SW 1271 (cell line): ENCODE results near the gene GPR18.
A peak's percentile ranks its signal among the peaks of the same experiment; 100 is the strongest.

Experiments used
- DNase-seq, 2 experiments: peaks; one replicate each; lab custom pipeline; 2025; lab: John Stamatoyannopoulos, UW

The GPR18 gene

GRCh38 chr13:99290894-99291293 lies 32.7 kb upstream of the GPR18 start:
- DNase-seq, result no peak

GRCh38 chr13:99289674-99290337 lies 31.6 kb upstream of the GPR18 start:
- DNase-seq, result no peak

DNA sequence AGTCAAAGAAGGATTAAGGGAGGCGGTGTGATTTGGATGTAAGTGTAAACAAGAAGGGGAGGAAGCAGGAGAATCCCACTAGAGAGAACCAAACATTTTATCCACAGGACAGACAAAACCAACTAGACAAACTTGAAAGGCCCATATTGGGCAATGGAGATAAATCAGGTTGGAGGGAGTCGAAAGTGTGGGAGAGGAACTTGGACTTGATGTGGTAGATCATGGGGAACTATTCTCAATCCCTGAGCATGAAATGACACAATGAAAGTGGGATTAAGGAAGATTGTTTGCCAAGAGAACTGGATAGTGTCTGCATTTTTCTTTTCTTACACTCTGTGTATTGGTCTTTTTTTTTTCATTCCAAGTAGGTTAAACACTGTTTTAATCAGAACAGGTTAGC lies 31.1 kb upstream of the GPR18 start:
- DNase-seq, result no peak

- DNase-seq, result no peak
These were observed 29.9 kb upstream of the GPR18 start for GRCh38 chr13:99288089-99288488.

DNA sequence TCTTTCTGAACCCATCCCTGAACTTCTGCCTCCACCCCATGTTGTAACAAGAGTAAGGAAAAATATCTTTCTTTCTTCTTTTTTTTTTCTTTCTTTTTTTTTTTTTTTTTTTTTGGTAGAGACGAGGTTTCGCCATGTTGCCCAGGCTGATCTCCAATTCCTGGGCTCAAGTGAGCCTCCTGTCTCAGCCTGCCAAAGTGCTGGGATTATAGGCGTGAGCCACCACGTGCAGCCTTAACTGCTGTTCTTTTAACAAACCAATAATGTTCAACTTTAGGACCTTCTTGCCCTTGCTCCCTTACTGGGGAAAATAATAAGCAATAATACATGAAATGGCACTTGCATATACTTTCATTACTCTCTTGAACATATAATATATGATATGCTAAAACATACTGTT lies 29.4 kb upstream of the GPR18 start:
- DNase-seq, result no peak

- no peak for DNase-seq
These were observed 27.4 kb upstream of the GPR18 start for GRCh38 chr13:99285432-99286182.

DNA sequence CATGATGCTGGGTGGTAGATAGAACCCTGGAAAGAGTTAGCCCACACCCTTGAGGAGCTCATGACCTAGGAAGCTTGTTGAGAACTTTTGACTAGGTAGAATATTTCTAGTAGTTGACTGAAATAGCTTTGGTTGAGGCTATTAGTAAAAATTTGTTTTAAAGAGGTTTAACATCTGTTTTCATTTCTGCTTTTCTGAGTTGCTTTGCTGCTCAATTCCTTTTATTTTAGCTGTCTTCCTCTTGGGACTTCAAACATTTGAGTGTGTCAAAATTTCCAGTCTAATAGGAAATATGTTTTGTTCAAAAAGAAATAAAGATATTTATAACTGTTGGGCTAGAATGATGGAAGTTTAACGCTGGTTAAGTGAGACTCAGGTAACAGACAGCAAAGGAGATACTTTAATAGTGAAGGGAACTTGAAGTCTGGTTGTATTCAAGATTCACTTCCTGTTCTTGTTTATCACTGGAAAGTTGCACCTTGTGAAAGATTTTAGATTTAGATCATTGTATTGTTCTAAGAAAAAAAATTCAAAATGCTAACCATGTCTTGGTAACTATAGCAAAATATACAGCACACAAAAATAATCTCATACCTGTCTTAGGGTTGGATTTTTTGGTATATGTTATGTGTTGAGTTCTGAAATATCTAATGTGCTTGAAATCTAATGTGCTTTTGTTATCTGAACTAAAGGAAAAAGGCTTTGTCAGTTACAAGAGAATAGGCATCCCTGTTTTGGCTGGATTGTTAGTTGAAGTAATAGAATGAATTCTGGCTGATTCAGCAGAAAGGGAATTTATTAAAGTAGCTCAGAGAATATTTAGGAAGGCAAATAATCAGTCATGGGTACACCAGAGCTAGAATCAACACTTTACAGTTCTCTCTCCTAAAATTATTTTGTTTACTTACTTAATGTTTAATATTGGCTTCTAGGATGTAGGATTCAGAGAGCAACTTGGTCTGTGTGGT lies 24.4 kb upstream of the GPR18 start:
- DNase-seq, result no peak

- no peak for DNase-seq
These were observed 23.7 kb upstream of the GPR18 start for GRCh38 chr13:99281811-99282263.

DNA sequence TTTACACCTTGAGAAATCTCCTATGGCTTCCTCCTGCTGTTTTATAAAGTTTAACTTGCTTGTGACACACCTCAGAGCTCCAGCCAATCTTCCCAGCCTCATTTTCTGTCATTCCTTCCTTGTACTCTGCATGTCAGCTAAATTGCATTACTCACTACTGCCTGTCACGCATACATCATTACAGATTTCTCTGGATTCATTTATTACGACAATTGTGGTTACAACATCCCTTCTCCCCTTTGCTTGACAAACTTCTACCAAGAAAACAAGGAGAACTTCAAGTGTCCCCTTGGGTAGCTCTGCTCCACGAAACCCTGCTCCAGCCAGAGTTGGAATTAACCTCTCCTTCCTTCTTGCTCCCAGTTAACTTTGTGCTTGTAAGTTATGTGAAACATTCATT lies 22.0 kb upstream of the GPR18 start:
- DNase-seq, result no peak

DNA sequence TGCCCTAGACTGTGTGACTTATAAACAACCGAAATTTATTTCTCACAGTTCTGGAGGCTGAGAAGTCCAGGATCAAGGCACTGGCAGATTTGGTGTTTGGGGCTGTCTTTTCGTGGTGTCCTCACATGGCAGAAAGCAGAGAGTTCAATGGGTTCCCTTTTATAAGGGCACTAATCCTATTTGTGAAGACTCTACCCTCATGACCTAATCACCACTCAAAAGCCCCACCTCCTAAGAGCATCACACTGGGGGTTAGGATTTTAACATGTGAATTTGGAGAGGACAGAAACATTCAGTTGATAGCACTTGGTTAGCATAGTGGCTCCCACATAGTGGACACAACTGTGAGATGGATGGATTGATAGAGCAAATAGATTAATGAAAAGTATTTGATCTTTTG lies 21.5 kb upstream of the GPR18 start:
- DNase-seq, result no peak

DNA sequence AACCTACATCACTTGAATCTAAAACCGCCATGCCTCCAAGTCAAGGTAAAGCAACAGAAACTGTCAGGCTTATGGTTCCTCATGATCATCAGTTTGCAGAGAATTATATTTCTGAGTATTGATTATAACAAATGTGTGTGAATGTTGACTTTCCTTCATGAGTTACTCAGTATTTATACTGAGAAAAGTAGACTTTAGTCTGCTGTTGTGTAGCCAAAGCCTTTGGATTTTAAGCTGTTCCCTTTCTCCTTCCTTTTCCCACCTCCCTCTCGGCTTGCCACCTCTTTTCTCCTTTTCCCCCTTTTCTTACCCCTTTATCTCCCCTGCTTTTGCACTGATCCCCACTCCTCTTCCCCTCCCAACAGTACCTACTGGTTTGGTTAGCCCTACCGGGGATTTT lies 20.7 kb upstream of the GPR18 start:
- DNase-seq, result no peak

GRCh38 chr13:99278200-99278599 lies 20.0 kb upstream of the GPR18 start:
- no peak for DNase-seq

DNA sequence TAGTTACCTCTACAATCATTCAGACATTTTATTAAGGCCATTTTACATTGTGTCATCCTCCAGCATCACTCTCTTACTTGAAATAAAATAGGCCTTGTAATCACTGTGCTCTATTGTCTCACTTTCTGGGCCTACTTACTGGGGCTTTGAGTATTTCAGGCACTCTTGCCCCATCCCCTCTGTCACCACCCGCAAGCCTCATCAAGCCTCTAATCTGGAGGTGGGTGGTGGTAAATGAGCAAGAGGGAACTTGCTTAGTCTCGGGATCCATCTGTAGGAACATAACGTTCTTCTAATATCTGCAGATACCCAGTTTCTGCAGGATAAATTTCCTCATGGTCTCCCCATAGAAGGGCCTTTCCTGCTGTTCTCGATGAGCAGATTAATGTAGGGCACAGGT lies 19.4 kb upstream of the GPR18 start:
- no peak for DNase-seq

GRCh38 chr13:99276706-99277105 lies 18.5 kb upstream of the GPR18 start:
- no peak for DNase-seq

- no peak for DNase-seq
These were observed 16.9 kb upstream of the GPR18 start for GRCh38 chr13:99275093-99275469.

DNA sequence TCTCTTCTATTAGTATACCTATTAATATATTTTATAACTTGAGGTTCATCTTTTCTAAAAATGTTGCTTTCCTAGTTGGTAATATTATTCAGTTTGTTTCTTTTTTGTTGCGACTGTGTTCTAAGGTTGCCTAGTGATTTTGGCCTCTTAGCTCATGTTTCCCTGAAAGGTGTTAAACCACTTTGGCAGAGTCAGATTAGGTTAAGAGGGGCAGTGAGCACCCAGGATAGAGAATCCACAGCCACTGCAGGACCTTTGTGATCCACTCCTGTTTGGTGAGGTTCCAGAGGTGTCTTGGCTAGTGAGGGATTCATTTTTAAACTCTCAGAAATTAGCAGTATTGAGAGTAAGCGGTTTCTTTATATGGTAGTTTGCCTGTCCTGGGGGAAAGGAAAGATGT lies 14.9 kb upstream of the GPR18 start:
- DNase-seq, result no peak

- no peak for DNase-seq
These were observed 14.3 kb upstream of the GPR18 start for GRCh38 chr13:99272481-99272880.

DNA sequence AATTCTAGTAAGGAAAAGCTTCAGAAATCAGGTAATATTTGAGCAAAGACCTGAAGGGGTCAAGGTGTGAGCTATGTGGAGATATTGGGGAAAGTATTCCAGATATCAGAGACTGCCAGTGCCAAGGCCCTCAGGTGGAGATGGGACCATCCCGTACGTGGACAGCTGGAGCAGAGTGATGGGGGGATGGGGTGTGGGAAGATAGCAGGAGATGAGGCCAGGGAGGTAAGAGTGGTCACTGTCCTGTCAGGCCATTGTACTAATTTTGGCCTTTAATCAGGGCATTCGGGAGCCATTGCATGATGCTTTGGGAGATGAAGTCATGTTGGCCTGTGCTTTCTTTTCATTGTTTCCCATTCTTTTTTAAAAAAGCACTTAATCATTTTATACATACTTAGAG lies 13.1 kb upstream of the GPR18 start:
- no peak for DNase-seq

GRCh38 chr13:99270518-99270917 lies 12.3 kb upstream of the GPR18 start:
- no peak for DNase-seq

DNA sequence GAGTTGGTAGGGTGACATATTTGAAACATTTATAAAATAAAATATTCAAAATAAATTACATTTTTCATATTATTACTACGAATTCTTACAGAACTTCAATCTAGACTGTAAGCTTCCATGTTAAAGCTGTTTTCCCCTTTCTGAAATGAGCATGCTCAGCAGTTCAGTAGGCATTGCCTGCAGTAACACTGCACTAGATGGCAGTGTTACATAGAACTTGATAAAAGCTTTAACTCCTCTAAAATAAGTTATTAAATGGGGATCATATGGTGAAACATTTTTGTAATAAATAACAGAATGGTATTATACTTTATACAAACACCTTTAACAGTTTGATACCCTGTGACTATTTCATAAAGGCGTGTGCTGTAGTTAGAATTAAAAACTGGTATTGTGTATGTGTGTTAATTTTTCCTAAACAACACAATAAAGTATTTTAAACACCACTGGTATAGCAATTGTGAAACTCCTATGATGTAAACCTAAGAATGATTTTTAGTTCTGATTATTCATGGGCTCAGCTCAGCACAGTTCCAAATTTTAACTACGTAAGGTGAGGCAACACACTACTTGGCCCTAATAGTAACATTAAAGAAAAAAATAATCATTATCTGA lies 11.6 kb upstream of the GPR18 start:
- peak in 1 of 2 experiments; percentile 64 for DNase-seq

DNA sequence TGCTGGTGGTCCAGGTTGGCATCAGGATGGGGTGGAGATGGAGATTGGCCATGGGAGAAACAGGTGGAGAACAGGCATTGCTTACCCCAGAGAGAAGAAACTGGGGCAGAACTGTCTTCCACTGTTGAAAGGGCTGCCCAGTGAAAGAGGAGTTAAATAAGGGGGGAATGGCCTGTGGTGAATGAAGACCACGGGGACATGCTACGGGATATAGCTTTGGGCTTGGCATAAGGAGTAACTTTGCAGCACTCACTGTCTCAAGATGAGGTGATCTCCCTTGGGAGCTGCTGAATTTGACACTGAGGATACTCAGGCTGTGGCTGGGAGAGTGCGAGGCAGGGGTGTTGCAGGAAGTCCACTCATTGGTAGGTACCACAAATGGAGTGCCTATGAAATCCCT lies 10.6 kb upstream of the GPR18 start:
- DNase-seq, result no peak

DNA sequence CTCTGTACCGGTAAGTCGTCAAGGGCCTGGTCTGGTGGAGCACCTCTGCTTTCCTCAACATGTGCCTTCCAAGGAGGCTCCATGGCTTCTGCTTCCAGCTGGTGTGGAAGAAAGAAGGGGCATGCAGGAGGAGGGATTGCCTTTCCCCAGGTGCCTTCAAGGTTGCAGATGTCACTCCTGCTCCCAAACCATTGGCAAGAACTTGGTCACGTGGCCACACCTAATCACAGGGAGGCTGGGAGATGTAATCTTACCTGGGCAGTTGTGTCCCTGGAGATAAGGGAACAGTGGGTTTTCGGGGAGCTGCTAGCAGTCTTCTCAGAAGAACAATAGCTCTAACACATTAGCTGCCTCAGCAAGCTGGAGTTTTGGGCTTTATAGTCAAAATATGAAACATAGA lies 9.7 kb upstream of the GPR18 start:
- DNase-seq, result no peak
